HAP-1 (cell line): ENCODE data around the gene MESD.

Experiments used
- DNase-seq, 2 experiments: peaks; one replicate each; pipeline ENCODE4 v3.0.0-alpha.2; 2016 to 2020; ENCODE audit warnings: low spot score in 2 of 2
- H3K27me3 ChIP-seq: fragments of 250-450 bp; sonication (Bioruptor Pico); 2 replicates; pipeline ENCODE4 v1.5.1; 2020; ENCODE audit warnings: low read depth, mild to moderate bottlenecking, moderate library complexity
- H3K36me3 ChIP-seq: fragments of 250-450 bp; sonication (Bioruptor Pico); replicated peaks from 2 replicates; pipeline ENCODE4 v1.5.1; 2020; ENCODE audit warnings: mild to moderate bottlenecking
- H3K4me1 ChIP-seq: fragments of 250-450 bp; sonication (Bioruptor Pico); 2 replicates; pipeline ENCODE4 v1.5.1; 2020; ENCODE audit warnings: mild to moderate bottlenecking
- H3K4me3 ChIP-seq: fragments of 250-450 bp; sonication (Bioruptor Pico); 2 replicates; pipeline ENCODE4 v1.5.1; 2020; ENCODE audit warnings: mild to moderate bottlenecking, moderate library complexity
- H3K9me3 ChIP-seq: fragments of 250-450 bp; sonication (Bioruptor Pico); 2 replicates; pipeline ENCODE4 v1.5.1; 2020; ENCODE audit warnings: mild to moderate bottlenecking, moderate library complexity
- in situ Hi-C: fragments of 300-500 bp; cut with MboI; formaldehyde crosslinking; loops from 3 replicates; pipeline ENCODE4 v1.14.3; 2020; ENCODE audit warnings: low sequenced_read_pairs, inconsistent platforms, mixed read lengths

The MESD gene

DNA sequence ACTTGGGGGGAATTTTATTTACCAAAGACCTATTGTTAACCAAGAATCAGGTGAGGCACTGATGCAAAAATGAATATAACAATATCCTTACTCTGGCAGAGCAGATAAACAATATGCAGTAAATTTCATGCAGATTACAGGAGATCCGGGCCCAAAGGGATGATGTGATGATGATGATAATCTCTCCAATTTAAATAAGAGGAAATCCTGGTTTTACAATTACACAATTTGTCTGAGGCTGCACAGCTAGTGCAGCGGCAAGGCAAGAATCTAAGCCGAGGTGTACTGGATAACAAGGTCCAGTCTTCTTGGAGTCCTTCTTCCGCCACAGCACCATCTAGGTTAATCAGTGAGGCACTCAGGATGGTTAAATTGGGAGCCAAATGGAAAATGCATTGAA lies 2.4 kb upstream of the MESD start:
- no peaks in the 10 kb centered on the region for H3K27me3 ChIP-seq
- no peak overlapping the region for H3K4me3 ChIP-seq
- H3K9me3 ChIP-seq = no peaks in the 10 kb centered on the region
- no peak for DNase-seq
- H3K36me3 ChIP-seq = no peaks in the 10 kb centered on the region
- in situ Hi-C loops = no loop called here
- H3K4me1 ChIP-seq = peaks cover 28% of the 10 kb centered on the region

DNA sequence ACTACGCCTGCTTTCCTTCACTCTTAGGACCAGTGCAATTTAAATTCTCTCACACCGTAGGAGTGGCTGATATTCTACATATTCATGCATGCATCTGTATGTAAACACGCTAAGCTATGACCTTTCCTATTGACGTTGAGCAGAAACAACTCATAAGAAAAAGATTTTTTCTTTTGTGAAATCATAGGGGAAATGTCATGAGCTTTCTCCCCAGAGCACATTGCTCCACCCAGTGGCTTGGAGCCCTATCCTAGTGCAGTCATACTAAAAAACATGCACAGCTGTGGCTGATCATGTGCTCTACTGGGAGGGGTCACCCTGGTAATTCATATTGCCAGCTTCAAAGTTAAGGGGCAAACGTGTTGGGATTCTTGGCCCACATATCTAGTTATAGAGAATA lies 1.8 kb upstream of the MESD start:
- H3K27me3 ChIP-seq = no peaks in the 10 kb centered on the region
- no peak for DNase-seq
- H3K36me3 ChIP-seq = no peaks in the 10 kb centered on the region; the same call in 1 of the 2 replicates
- no peak overlapping the region for H3K4me3 ChIP-seq
- no peaks in the 10 kb centered on the region for H3K9me3 ChIP-seq
- peaks cover 34% of the 10 kb centered on the region for H3K4me1 ChIP-seq
- in situ Hi-C loops = no loop called here

DNA sequence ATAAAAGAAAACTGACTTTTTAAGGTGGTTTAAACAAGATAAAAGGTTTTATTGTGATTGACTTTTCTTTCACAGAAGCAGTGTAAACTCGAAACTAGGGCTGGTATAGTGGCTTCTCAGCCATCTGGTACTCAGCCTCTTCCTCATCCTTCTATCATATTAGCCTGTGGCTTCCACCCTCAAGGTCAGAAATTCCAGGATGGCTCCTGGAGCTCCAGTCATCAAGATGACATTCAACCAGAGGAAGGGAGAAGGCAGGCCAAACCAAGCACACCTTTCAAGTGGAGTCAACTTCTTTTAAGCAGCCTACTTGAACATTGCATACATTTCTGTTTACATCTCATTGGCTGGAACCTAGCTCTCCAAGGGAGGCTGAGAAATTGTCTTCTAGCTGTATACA lies 1.3 kb upstream of the MESD start:
- Histone ChIP-seq H3K4me1 (peaks cover 39% of the 10 kb centered on the region), H3K27me3 (no peaks in the 10 kb centered on the region), H3K36me3 (no peaks in the 10 kb centered on the region; the same call in 1 of the 2 replicates), H3K9me3 (no peaks in the 10 kb centered on the region), H3K4me3 (no peak overlapping the region)
- in situ Hi-C loops = no loop called here
- DNase-seq = no peak

DNA sequence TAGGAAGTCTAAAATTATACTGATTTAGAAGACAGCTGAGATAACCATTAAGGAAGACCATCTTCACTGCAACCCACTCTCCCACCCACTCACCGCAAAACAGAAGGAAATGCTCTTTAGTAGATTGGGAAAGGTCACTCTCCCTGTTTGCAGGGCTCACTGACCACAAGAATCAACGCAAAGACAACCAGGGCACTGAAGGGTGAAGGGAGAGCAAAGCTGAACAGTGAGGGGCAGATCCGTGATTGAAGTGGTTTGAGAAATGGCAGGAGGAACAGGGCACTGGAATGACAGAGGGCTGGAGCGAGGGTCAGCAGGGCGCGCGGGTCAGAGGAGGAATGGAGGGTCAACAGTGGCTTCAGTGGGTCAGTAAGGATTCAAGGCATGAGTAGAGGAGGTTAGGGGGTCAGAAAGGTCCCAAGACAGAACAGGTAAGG lies 520 bp downstream of the MESD start:
- Histone ChIP-seq H3K4me1 (peaks cover 48% of the 10 kb centered on the region), H3K27me3 (no peaks in the 10 kb centered on the region), H3K36me3 (no peaks in the 10 kb centered on the region; the same call in 1 of the 2 replicates), H3K9me3 (no peaks in the 10 kb centered on the region), H3K4me3 (peak overlapping the region; percentile 98)
- in situ Hi-C loops = loop anchor here (10.0 kb wide), 1 partner anchor 1056 kb away; the partner anchor contains the start of gene MEX3B
- peak in 1 of 2 experiments; percentile 30 for DNase-seq

DNA sequence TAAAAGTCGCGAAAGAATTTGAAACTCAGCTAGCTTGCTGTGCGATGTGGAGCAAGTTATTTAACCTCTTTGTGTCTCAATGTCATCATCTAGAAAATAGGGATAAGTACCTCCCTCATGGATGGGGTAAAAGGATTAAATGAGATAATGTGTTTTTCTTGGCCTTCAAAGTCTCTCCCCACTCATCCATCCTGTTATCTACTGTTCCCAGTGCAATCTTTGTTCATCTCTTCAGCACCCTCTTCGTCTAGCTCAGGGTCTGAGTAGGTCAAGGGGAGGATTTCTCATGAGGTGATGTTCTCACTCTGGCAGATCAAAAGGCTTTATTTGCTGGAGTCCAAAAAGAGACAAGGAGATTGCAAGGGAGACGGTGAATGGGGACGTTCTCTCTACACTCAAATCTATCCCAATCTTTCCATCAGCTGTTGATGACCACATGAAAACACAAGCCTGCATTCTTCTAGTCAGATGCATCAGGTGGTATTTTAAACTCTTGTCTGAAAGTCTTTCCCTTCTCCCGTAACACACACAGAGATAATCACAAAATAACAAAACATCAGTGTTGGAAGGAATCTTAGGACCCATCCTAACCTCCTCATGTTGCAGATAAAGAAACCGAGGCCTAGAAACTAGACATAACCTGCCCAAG lies 1.3 kb downstream of the MESD start:
- Histone ChIP-seq H3K4me1 (peaks cover 48% of the 10 kb centered on the region), H3K9me3 (no peaks in the 10 kb centered on the region), H3K36me3 (no peaks in the 10 kb centered on the region; the same call in 1 of the 2 replicates), H3K4me3 (peak overlapping the region; percentile 98), H3K27me3 (no peaks in the 10 kb centered on the region)
- no peak for DNase-seq
- in situ Hi-C loops = loop anchor here (10.0 kb wide), 1 partner anchor 1057 kb away; the partner anchor contains the start of gene MEX3B

DNA sequence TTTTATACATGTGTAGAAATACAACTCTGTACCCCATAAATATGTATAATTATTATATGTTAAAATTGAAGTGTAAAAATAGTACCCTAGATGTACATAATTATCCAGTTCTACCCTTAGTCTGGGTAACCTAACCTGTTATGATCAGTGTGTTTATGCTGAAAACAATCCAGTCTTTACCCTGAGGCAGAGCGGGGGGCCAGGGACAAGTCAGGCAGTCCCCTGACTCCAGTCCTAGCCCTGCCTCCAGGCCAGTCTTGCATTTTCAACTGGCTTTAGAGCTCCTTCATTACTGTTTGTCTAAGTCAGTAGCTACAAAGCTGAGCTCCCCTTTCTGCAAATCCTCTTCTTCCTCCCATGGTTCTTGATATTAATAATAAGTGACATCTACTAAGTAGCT lies 3.1 kb downstream of the MESD start:
- Histone ChIP-seq H3K36me3 (peaks cover 8% of the 10 kb centered on the region), H3K4me3 (peak overlapping the region; percentile 3; the same call in 1 of the 2 replicates), H3K27me3 (no peaks in the 10 kb centered on the region), H3K4me1 (peaks cover 48% of the 10 kb centered on the region), H3K9me3 (no peaks in the 10 kb centered on the region)
- peak in 1 of 2 experiments; percentile 58 for DNase-seq
- in situ Hi-C loops = loop anchor here (10.0 kb wide), 1 partner anchor 1058 kb away; the partner anchor contains the start of gene MEX3B

DNA sequence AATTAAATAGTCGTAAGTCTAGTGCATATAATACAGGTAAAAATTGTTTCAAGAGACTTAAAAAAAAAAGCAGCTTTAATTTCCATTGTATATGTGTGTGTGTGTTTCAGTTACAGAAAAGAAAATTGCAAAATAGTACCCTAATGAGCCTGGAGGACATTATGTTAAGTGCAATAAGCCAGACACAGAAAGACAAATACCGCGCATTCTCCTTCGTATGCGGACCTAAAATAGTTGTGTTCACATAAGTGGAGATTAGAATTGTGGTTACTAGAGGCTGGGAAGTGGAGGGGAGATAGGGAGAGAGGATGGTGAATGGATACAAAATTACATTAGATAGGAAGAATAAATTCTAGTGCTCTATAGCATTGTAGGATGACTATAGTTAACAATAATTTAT lies 3.6 kb downstream of the MESD start:
- peaks cover 43% of the 10 kb centered on the region for H3K4me1 ChIP-seq
- in situ Hi-C loops = loop anchor here (10.0 kb wide), 1 partner anchor 1059 kb away; the partner anchor contains the start of gene MEX3B
- H3K27me3 ChIP-seq = no peaks in the 10 kb centered on the region
- peak; percentile 56 to 68 for DNase-seq
- H3K4me3 ChIP-seq = no peak overlapping the region
- peaks cover 9% of the 10 kb centered on the region for H3K36me3 ChIP-seq
- no peaks in the 10 kb centered on the region for H3K9me3 ChIP-seq

DNA sequence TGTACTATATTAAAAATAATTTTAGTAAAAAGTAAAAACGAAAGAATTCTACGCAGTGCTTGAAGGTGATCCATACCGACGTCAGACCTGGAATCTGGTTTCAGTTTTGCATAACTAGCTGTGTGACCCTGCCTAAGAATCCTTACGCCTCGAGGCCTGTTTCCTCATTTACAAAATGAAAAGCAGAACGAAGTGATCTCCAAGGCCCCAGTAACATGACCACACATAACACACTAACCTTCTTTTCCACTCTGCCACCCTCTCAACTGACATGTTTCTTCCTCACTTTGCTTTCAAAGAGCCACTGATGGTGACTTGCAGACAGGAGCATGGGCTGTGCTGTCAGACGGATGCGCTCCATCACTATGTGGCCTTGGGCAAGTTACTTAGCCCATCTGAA lies 4.8 kb downstream of the MESD start:
- Histone ChIP-seq H3K36me3 (peaks cover 15% of the 10 kb centered on the region), H3K9me3 (no peaks in the 10 kb centered on the region), H3K27me3 (no peaks in the 10 kb centered on the region), H3K4me1 (peaks cover 32% of the 10 kb centered on the region), H3K4me3 (no peak overlapping the region)
- in situ Hi-C loops = loop anchor here (10.0 kb wide), 1 partner anchor 1060 kb away; the partner anchor contains the start of gene MEX3B
- DNase-seq = peak; percentile 38 to 41

DNA sequence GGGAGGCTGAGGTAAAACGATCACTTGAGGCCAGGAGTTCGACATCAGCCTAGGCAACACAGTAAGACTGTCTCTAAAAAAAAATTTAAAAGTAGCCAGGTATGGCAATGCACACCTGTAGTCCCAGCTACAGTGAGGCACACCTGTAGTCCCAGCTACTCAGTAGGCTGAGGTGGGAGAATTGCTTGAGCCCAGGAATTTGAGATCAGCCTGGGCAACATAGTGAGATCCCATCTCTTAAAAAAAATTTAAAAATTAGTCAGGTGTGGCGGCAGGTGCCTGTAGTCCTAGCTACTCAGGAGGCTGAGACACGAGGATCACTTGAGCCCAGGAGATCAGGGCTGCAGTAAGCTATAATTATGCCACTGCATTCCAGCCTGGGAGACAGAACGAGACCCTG lies 6.8 kb downstream of the MESD start:
- Histone ChIP-seq H3K4me3 (no peak overlapping the region), H3K36me3 (peaks cover 36% of the 10 kb centered on the region), H3K9me3 (no peaks in the 10 kb centered on the region), H3K4me1 (peaks cover 24% of the 10 kb centered on the region), H3K27me3 (no peaks in the 10 kb centered on the region)
- DNase-seq = no peak
- in situ Hi-C loops = loop anchor here (10.0 kb wide), 1 partner anchor 1062 kb away; the partner anchor contains the start of gene MEX3B

DNA sequence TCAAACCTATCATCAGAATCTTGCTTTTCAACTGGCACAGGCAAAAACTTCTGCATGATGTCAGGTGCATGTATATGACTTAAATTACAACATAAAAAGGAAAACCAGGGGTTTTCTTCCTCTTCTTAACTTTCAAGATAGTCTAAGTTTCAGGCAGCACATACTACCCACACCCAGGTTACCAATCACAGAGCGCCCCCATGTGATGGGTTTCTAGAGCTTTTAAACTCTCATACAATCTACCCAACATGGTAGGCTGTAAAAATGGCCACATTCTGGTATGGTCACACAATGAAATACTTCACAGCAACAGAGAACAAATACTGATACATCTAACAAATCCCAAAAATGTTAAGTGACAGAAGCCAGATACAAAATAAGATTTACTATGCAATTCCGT lies 7.4 kb downstream of the MESD start:
- DNase-seq = no peak
- in situ Hi-C loops = loop anchor here (10.0 kb wide), 1 partner anchor 1063 kb away; the partner anchor contains the start of gene MEX3B
- peaks cover 22% of the 10 kb centered on the region for H3K4me1 ChIP-seq
- H3K4me3 ChIP-seq = no peak overlapping the region
- H3K9me3 ChIP-seq = no peaks in the 10 kb centered on the region
- H3K27me3 ChIP-seq = no peaks in the 10 kb centered on the region
- peaks cover 38% of the 10 kb centered on the region for H3K36me3 ChIP-seq

DNA sequence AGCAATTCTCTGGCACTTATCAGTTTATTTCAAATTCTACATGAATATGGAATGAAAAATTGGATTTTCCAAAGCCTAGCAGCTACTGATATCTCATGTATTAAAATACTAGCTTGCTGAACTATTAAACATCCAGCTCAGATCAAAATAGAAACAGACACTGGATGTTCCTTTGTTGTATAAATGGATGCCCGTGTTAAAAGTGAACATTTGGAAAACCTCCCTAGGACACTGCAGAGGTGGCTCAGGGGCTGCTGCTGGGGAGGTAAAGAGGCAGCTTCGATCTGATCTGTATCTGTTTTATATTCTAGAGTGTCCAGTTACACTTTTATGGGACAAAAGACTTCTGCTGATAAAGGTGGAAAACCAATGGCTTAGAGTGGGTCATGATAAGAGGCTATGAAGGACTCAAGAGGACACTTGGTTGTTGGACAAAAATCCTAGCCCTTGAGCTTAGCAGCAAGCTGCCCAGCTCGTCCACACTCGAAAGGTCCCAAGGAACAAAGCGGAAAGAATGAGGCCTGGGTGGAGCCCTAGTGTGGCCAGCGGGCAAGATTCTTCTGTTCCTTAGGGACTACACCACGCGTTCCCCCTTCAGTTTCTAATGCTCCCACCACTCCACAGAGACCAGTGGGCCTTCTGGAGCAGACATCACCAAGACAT lies 9.9 kb downstream of the MESD start:
- no peak for DNase-seq
- Histone ChIP-seq H3K9me3 (no peaks in the 10 kb centered on the region), H3K27me3 (no peaks in the 10 kb centered on the region), H3K4me3 (no peak overlapping the region), H3K36me3 (peaks cover 46% of the 10 kb centered on the region), H3K4me1 (no peaks in the 10 kb centered on the region; the same call in 1 of the 2 replicates)
- in situ Hi-C loops = loop anchor here (5.0 to 10.0 kb wide), 4 partner anchors 123 to 1065 kb away; partner anchors contain the start of gene MEX3B

DNA sequence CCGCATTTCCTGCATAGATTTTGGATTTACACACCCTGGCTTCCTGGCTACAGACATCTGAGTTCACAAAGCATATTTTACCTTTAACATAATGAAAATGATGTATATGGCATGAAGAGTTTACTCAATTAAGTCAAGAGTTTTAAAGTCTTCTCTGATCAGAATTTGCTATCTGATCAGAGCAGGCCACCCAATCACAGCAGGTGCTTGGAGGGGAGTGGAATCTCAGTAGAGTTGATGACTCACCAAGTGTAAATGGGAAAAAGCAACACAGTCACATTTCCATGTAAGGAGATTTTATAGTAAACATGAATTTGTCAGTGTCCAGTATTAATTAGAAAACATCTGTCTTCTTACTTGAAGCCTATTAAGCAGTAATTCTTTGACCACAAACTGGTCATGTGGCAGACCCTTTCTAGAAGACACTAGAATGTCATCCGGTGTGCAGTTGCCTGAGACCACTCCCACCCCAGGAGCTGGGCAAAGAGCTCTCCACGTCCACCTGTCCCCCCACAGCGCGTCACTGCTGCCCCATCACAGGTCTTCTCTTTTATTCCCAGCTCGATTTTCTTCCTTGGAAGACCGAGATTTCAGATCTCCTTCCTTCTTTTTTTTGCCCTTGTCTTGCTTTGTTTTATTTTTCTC lies 10.8 kb downstream of the MESD start:
- H3K27me3 ChIP-seq = no peaks in the 10 kb centered on the region
- H3K4me1 ChIP-seq = no peaks in the 10 kb centered on the region; the same call in 1 of the 2 replicates
- DNase-seq = no peak
- no peaks in the 10 kb centered on the region for H3K9me3 ChIP-seq
- in situ Hi-C loops = loop anchor here (5.0 to 10.0 kb wide), 3 partner anchors 123 to 414 kb away; no protein-coding TSS in a partner anchor
- peaks cover 46% of the 10 kb centered on the region for H3K36me3 ChIP-seq
- no peak overlapping the region for H3K4me3 ChIP-seq

DNA sequence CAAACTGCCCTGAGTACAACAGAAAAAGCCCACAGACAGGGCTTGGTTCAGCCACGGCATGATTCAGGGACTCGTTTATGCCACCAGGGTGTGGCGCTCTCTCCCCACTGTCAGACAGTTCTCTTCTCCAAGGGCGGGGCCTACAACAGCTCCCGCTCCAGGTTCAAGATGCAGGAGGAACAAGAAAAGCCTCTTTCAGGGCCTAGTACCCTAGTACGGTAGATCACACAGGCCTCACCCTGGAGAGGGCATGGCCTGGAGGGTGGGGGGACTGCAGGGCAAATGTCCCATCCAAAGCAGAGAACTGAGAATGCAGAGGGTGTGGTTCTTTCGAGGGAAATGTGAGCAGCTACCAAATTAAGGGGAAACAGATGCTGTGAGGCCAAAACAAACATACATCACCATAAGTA lies 12.0 kb downstream of the MESD start:
- H3K4me3 ChIP-seq = no peak overlapping the region
- no peaks in the 10 kb centered on the region for H3K9me3 ChIP-seq
- H3K4me1 ChIP-seq = no peaks in the 10 kb centered on the region; the same call in 1 of the 2 replicates
- DNase-seq = peak; percentile 90 to 93
- in situ Hi-C loops = loop anchor here (5.0 to 10.0 kb wide), 3 partner anchors 125 to 413 kb away; no protein-coding TSS in a partner anchor
- H3K27me3 ChIP-seq = no peaks in the 10 kb centered on the region
- peaks cover 46% of the 10 kb centered on the region for H3K36me3 ChIP-seq
